Activated T-cell treated with anti-CD3 and anti-CD28 coated beads, Interleukin-2, amount 50 U/mL, for 4 hours (primary cell): ENCODE data around the gene NR6A1. TPM values are rescaled to one million over a fixed set of nuclear protein-coding genes. Genes with fewer than 3 reads are reported as not detected.
"Not testable (repeated sequence)": the region's sequence is repeated elsewhere in the genome, so short reads cannot be mapped to it uniquely, and the experiment has no call there.

Experiments used
- ATAC-seq, 2 donors: fragments of 200-7000 bp; cut with Tn5 transposase; one replicate each; pipeline ENCODE4 v1.10.0; 2021
- DNase-seq: peaks from one replicate; pipeline ENCODE4 v3.0.0-alpha.2; 2020
- H3K27me3 Mint-ChIP-seq: one replicate; pipeline ENCODE4 v1.8.0; 2021; ENCODE audit warnings: low read depth, mixed read lengths
- H3K36me3 Mint-ChIP-seq: one replicate; pipeline ENCODE4 v1.8.0; 2022; ENCODE audit warnings: mixed read lengths; ENCODE audit not compliant: insufficient read depth
- H3K4me1 Mint-ChIP-seq: one replicate; pipeline ENCODE4 v1.8.0; 2021; ENCODE audit warnings: low read depth, mixed read lengths
- H3K4me3 Mint-ChIP-seq: one replicate; pipeline ENCODE4 v1.8.0; 2021; ENCODE audit warnings: mild to moderate bottlenecking, moderate library complexity, mixed read lengths
- H3K9me3 Mint-ChIP-seq: one replicate; pipeline ENCODE4 v1.8.0; 2021; ENCODE audit warnings: mixed read lengths
- total RNA-seq, 3 donors: library from RNA; stranded (reverse); gene quantifications; one replicate each; pipeline ENCODE4 v1.2.1, GENCODE V29; 2021

The NR6A1 gene
- total RNA-seq, 3 donors from 2014 or later = 2.3 to 3.5 (median 2.7) TPM

DNA sequence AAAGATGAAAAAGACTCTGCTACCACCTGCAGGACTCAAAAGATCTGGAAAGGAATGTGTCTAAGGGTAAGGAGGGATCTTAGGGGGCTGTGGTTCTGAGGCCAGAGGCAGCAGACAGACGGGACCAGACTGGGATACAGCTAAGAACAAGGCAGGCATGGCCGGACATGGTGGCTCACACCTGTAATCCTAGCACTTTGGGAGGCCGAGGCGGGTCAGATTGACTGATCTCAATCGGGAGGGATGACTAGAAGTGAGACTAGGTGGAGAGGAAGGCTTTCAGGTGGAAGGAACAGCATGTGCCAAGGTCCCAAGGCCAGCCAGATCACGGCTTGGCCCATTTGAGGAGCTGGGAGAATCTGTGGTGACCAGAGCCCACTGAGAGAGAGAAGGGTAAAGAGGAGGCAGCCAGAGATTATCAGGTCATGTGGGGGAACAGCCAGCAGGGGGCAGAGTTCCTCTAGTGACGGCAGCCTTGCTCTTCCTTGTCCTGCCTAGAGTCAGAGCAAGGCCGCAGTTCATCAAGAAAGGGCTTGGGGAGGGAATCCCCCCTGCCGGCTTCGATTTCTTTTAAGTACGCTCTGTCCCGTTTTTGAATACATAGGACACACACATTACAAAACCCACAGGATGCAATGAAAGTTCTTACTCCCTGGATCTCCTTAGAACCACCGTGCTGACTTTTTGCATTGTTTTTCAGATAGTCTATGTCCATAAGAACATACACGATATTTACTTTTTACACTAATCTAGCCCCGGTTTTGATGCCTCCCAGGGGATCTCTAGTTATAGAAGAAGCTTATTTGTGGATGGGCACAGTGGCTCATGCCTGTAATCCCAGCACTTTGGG lies 3.2 kb upstream of the NR6A1 start:
- peak; percentile 10 to 23 for ATAC-seq
- no peaks in the 10 kb centered on the region for H3K9me3 Mint-ChIP-seq
- H3K27me3 Mint-ChIP-seq = peaks cover 55% of the 10 kb centered on the region
- no peak overlapping the region for H3K4me3 Mint-ChIP-seq
- DNase-seq = peak; percentile 83
- peaks cover 35% of the 10 kb centered on the region for H3K4me1 Mint-ChIP-seq
- H3K36me3 Mint-ChIP-seq = no peaks in the 10 kb centered on the region

DNA sequence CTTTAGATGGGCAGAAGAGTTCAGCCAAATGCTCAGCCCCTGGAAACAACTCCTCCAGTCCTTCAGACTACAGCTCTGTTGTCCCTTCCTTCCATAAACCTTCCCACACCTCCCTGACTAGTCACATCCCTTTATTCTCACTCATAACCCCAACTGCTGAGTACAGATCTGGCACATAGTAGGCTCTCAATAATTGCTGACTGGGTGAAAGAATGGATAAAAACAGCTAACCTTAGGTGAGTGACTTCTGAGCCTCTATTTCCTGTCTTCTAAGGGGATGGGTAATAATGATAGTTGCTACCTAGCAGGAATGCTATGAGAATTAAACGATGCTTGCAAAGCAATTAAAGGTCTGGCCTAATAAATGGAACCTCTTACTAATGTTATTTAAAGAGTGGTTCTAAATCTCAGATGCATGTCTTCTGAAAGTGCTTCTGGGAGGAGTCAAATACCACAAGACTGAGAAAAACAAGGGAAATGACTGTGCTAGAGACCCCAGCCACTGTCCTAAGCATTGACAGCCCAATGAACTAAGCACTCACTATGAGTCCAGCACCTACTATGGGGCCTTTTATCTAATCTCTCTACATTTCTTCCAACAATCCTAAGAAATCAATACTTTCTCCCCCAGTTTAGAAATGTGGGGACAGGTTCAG lies 2.5 kb upstream of the NR6A1 start:
- DNase-seq (no peak), ATAC-seq (no peak)
- Mint-ChIP-seq H3K27me3 (peaks cover 60% of the 10 kb centered on the region), H3K36me3 (no peaks in the 10 kb centered on the region), H3K4me1 (peaks cover 39% of the 10 kb centered on the region), H3K9me3 (no peaks in the 10 kb centered on the region), H3K4me3 (no peak overlapping the region)

GRCh38 chr9:124772877-124773276 lies 1.8 kb upstream of the NR6A1 start:
- Mint-ChIP-seq H3K4me1 (peaks cover 39% of the 10 kb centered on the region), H3K27me3 (peaks cover 66% of the 10 kb centered on the region), H3K4me3 (peak overlapping the region; percentile 88)
- not testable (repeated sequence) for ATAC-seq, DNase-seq, H3K36me3 Mint-ChIP-seq, H3K9me3 Mint-ChIP-seq

GRCh38 chr9:124771867-124772679 lies 962 bp upstream of the NR6A1 start:
- DNase-seq = no peak
- H3K9me3 Mint-ChIP-seq = no peaks in the 10 kb centered on the region
- H3K4me3 Mint-ChIP-seq = peak overlapping the region; percentile 88
- H3K27me3 Mint-ChIP-seq = peaks cover 71% of the 10 kb centered on the region
- no peaks in the 10 kb centered on the region for H3K36me3 Mint-ChIP-seq
- H3K4me1 Mint-ChIP-seq = peaks cover 39% of the 10 kb centered on the region
- ATAC-seq = no peak

DNA sequence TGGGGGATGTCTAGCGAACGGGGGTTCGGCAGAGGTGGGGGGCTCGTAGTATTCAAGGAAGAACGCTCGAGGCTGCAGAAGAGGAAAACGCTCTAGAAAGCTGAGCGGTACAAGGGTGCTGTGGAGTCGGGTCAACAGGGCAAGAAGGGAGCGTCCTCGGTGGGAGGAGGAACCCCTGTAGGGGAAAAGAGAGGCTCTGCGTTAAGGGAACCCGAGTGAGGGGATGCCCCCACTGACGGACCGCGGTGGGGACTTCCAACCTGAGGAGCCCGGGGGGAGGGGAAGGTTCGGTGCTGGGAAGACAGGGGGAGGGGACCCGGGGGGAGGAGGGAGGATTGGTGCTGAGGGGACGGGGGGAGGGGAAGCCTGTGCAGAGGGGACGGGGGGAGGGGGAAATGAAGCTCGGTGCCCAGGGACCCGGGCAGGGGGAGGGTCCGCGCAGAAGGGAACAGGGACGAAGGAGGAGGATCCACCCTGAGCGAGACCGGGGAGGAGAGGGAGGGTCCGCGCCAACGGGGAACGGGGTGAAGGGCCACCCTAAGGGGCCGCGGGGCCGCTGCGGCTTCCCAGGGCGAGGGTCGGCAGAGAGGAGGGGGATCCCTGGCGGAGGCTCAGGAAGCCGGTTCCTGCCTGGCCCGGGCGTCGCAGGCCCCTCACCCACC lies 621 bp downstream of the NR6A1 start:
- Mint-ChIP-seq H3K27me3 (peaks cover 72% of the 10 kb centered on the region), H3K36me3 (no peaks in the 10 kb centered on the region), H3K4me3 (peak overlapping the region; percentile 83), H3K4me1 (peaks cover 30% of the 10 kb centered on the region), H3K9me3 (no peaks in the 10 kb centered on the region)
- DNase-seq = no peak
- ATAC-seq = no peak

DNA sequence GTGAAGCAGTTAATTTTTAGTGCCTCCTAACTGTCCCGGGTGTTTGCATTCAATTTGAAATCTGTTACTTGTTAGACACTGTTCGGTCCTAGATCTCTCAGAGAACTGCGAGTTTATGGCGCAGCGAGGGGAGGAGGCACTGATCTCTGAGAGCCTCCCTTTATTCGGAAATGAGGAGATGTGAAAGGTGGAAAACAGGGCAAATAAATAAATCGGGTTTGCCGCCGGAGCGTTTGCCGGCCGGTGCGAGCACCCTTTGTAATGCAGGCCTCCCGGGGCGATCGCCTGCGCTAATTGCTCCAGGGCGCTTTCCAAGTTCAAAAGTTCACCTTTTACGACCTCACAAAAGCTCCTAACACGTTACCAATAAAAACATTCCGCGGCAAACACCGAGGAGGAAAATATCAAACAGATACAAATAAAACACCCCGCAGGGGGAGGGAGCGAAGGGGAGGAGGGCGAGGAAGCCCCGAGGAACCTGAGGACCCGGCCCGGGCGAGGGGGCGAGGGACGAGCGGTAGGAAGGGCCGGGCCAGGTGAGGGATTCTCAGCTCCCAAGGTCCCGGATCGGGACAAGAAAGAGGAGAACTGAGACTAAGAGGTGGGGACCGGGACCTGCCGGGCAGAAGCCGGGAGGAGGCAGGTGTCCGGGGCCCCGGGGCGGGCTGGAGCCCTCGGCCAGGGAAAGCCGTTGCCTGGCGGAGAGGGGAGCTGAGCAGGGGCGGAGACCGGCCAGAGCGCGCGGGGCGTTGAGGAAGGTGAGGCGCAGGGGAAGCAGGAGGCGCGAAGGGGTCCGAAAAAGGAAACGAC lies 1.4 kb downstream of the NR6A1 start:
- DNase-seq = no peak
- Mint-ChIP-seq H3K4me3 (peak overlapping the region; percentile 83), H3K9me3 (no peaks in the 10 kb centered on the region), H3K27me3 (peaks cover 74% of the 10 kb centered on the region), H3K36me3 (no peaks in the 10 kb centered on the region), H3K4me1 (peaks cover 30% of the 10 kb centered on the region)
- no peak for ATAC-seq

GRCh38 chr9:124768750-124769548 lies 2.2 kb downstream of the NR6A1 start:
- Mint-ChIP-seq H3K4me3 (peak overlapping the region; percentile 83), H3K4me1 (peaks cover 25% of the 10 kb centered on the region), H3K27me3 (peaks cover 73% of the 10 kb centered on the region), H3K9me3 (no peaks in the 10 kb centered on the region), H3K36me3 (no peaks in the 10 kb centered on the region)
- DNase-seq (no peak), ATAC-seq (no peak)

GRCh38 chr9:124768334-124768733 lies 2.8 kb downstream of the NR6A1 start:
- Mint-ChIP-seq H3K4me3 (no peak overlapping the region), H3K4me1 (peaks cover 25% of the 10 kb centered on the region), H3K27me3 (peaks cover 71% of the 10 kb centered on the region), H3K9me3 (no peaks in the 10 kb centered on the region), H3K36me3 (no peaks in the 10 kb centered on the region)
- DNase-seq (no peak), ATAC-seq (no peak)

DNA sequence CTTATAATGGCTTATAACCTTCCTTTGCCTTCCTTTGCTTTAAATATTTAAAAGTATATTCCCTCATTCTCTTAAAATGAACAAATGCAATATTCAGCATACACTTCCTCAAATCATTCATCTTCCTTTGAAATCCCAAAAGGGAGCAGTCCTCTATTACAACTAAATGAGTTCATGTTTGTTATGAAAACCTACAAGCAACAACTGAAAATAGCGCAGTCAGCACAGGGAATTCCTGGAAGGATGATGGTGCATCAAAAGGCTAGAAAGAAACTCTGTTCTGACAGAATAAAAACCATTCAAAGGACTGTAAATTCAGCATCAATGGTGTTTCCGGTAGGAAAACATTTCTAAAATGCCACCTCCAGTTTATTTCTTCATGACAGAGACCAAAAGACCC lies 3.3 kb downstream of the NR6A1 start:
- no peak for ATAC-seq
- H3K9me3 Mint-ChIP-seq = no peaks in the 10 kb centered on the region
- peaks cover 25% of the 10 kb centered on the region for H3K4me1 Mint-ChIP-seq
- DNase-seq = no peak
- H3K4me3 Mint-ChIP-seq = no peak overlapping the region
- H3K36me3 Mint-ChIP-seq = no peaks in the 10 kb centered on the region
- peaks cover 74% of the 10 kb centered on the region for H3K27me3 Mint-ChIP-seq

GRCh38 chr9:124766815-124767554 lies 4.1 kb downstream of the NR6A1 start:
- no peak overlapping the region for H3K4me3 Mint-ChIP-seq
- no peaks in the 10 kb centered on the region for H3K36me3 Mint-ChIP-seq
- H3K4me1 Mint-ChIP-seq = peaks cover 18% of the 10 kb centered on the region
- H3K27me3 Mint-ChIP-seq = peaks cover 76% of the 10 kb centered on the region
- no peak for DNase-seq
- no peak for ATAC-seq
- no peaks in the 10 kb centered on the region for H3K9me3 Mint-ChIP-seq

- no peak for ATAC-seq
- H3K4me3 Mint-ChIP-seq = no peak overlapping the region
- no peaks in the 10 kb centered on the region for H3K36me3 Mint-ChIP-seq
- DNase-seq = no peak
- no peaks in the 10 kb centered on the region for H3K9me3 Mint-ChIP-seq
- H3K4me1 Mint-ChIP-seq = peaks cover 14% of the 10 kb centered on the region
- H3K27me3 Mint-ChIP-seq = peaks cover 79% of the 10 kb centered on the region
Observed at GRCh38 chr9:124766326-124766725, 4.8 kb downstream of the NR6A1 start.

- H3K4me1 Mint-ChIP-seq = peaks cover 13% of the 10 kb centered on the region
- peaks cover 85% of the 10 kb centered on the region for H3K27me3 Mint-ChIP-seq
- H3K9me3 Mint-ChIP-seq = no peaks in the 10 kb centered on the region
- H3K4me3 Mint-ChIP-seq = no peak overlapping the region
- DNase-seq (no peak), ATAC-seq (no peak)
- no peaks in the 10 kb centered on the region for H3K36me3 Mint-ChIP-seq
Observed at GRCh38 chr9:124765439-124765835, 5.7 kb downstream of the NR6A1 start.
